Measurements from ENCODE around the gene KCTD11. TPM values are rescaled to one million over a fixed set of nuclear protein-coding genes. Genes with fewer than 3 reads are reported as not detected.
A peak's percentile ranks its signal among the peaks of the same experiment; 100 is the strongest.

The KCTD11 gene
- total and polyA plus RNA-seq, 2 of the 13 experiments (the other 11 are each of a cell fraction or from before 2014, with no cell fraction given), result 1.6 to 2.6 TPM

DNA sequence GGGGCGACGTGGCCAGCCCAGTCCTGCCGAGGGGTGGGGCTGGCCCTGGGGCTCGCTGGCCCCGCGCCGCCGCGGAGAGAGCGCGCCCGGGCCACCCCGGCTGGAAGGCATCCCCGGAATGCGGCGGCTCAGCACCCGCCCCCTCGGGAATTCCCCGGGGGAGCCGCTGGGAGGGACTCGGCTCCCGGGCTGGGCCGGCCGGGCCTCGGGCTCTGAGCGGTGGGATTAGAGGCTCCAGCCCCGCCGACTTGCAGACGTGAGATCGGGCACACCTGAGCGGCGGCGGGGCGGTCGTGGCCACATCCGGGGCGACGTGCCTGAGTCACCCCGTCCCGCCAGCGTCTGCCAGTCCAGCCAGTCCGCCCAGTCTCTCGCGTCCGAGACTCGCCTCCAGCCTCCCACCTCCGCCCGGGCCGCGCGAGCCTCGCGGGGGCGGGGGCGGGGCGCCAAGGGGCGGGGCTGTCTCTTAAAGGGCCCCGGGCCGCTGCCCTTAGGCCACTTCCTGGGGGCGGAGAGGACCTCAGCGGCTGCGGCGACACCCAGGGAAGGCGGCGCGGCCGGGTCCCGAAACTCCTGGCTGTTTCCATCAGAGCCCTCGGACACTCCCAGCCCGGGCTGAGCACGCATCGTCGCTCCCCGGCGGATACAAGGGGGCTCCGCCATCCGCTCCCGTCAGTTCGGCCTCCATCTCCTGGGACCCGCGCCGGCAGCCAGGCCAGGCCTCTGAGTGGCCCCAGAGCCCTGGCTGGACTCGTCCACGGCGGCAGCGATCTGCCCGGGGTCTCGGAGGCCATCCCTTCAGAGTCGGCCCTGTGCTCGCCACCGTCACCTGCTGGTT lies at the start of gene KCTD11 (continued):
- TF ChIP-seq DR1 (CRISPR knock-in tag; IDR thresholded peaks at IDR 0.05) (peak; percentile 54; the same call in 1 of the 2 replicates), ZSCAN31 (CRISPR knock-in tag; IDR thresholded peaks at IDR 0.05; ENCODE audit: low read depth) (no peak; the same call in none of the 2 replicates), FOXC1 (CRISPR knock-in tag; IDR thresholded peaks at IDR 0.05; ENCODE audit: borderline replicate concordance) (peak; percentile 80; the same call in 1 of the 2 replicates), ISX (CRISPR knock-in tag; conservative IDR thresholded peaks at IDR 0.05) (no peak; the same call in 1 of the 2 replicates), TOPORS (CRISPR knock-in tag; IDR thresholded peaks at IDR 0.05) (peak; percentile 82; the same call in 1 of the 2 replicates), SP4 (CRISPR knock-in tag; IDR thresholded peaks at IDR 0.05) (peak; percentile 86), ZNF746 (CRISPR knock-in tag; IDR thresholded peaks at IDR 0.05) (peak; percentile 32), ZNF747 (CRISPR knock-in tag; IDR thresholded peaks at IDR 0.05; ENCODE audit: borderline replicate concordance) (no peak; the same call in 1 of the 2 replicates), ZNF251 (CRISPR knock-in tag; IDR thresholded peaks at IDR 0.05) (no peak), ZNF225 (CRISPR knock-in tag; IDR thresholded peaks at IDR 0.05) (no peak), WIZ (CRISPR knock-in tag; IDR thresholded peaks at IDR 0.05) (no peak), ESRRA (CRISPR knock-in tag; IDR thresholded peaks at IDR 0.05; ENCODE audit: low read depth) (peak; percentile 59; the same call in 1 of the 2 replicates), SALL1 (CRISPR knock-in tag; IDR thresholded peaks at IDR 0.05) (peak; percentile 40), MYC (CRISPR knock-in tag; IDR thresholded peaks at IDR 0.05; ENCODE audit: borderline replicate concordance) (peak; percentile 54; the same call in 1 of the 2 replicates)
- TF ChIP-seq, protein P1, sequence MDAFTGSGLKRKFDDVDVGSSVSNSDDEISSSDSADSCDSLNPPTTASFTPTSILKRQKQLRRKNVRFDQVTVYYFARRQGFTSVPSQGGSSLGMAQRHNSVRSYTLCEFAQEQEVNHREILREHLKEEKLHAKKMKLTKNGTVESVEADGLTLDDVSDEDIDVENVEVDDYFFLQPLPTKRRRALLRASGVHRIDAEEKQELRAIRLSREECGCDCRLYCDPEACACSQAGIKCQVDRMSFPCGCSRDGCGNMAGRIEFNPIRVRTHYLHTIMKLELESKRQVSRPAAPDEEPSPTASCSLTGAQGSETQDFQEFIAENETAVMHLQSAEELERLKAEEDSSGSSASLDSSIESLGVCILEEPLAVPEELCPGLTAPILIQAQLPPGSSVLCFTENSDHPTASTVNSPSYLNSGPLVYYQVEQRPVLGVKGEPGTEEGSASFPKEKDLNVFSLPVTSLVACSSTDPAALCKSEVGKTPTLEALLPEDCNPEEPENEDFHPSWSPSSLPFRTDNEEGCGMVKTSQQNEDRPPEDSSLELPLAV (CRISPR knock-in tag; conservative IDR thresholded peaks at IDR 0.05; ENCODE audit: low read depth), result no peak
- TF ChIP-seq, protein P2, sequence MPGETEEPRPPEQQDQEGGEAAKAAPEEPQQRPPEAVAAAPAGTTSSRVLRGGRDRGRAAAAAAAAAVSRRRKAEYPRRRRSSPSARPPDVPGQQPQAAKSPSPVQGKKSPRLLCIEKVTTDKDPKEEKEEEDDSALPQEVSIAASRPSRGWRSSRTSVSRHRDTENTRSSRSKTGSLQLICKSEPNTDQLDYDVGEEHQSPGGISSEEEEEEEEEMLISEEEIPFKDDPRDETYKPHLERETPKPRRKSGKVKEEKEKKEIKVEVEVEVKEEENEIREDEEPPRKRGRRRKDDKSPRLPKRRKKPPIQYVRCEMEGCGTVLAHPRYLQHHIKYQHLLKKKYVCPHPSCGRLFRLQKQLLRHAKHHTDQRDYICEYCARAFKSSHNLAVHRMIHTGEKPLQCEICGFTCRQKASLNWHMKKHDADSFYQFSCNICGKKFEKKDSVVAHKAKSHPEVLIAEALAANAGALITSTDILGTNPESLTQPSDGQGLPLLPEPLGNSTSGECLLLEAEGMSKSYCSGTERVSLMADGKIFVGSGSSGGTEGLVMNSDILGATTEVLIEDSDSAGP (CRISPR knock-in tag; IDR thresholded peaks at IDR 0.05; ENCODE audit: borderline replicate concordance), result peak; percentile 100
- TF ChIP-seq, protein P3, sequence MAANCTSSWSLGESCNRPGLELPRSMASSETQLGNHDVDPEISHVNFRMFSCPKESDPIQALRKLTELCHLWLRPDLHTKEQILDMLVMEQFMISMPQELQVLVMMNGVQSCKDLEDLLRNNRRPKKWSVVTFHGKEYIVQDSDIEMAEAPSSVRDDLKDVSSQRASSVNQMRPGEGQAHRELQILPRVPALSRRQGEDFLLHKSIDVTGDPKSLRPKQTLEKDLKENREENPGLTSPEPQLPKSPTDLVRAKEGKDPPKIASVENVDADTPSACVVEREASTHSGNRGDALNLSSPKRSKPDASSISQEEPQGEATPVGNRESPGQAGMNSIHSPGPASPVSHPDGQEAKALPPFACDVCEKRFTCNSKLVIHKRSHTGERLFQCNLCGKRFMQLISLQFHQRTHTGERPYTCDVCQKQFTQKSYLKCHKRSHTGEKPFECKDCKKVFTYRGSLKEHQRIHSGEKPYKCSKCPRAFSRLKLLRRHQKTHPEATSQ (CRISPR knock-in tag; IDR thresholded peaks at IDR 0.05; ENCODE audit: borderline replicate concordance), result no peak
- TF ChIP-seq, protein P4, sequence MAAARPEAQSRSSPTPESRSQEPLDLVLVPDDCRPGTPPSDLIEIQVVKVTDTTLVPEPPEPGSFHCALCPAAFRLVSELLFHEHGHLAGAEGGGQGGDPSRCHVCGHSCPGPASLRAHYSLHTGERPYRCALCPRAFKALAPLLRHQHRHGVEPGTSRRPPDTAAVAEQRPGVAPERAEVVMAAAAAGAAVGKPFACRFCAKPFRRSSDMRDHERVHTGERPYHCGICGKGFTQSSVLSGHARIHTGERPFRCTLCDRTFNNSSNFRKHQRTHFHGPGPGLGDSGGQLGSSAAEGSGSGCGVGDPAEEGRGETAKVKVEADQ (CRISPR knock-in tag; IDR thresholded peaks at IDR 0.05; ENCODE audit: borderline replicate concordance), result peak; percentile 62; the same call in 1 of the 2 replicates
- TF ChIP-seq, protein P5, sequence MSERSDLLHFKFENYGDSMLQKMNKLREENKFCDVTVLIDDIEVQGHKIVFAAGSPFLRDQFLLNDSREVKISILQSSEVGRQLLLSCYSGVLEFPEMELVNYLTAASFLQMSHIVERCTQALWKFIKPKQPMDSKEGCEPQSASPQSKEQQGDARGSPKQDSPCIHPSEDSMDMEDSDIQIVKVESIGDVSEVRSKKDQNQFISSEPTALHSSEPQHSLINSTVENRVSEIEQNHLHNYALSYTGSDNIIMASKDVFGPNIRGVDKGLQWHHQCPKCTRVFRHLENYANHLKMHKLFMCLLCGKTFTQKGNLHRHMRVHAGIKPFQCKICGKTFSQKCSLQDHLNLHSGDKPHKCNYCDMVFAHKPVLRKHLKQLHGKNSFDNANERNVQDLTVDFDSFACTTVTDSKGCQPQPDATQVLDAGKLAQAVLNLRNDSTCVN (CRISPR knock-in tag; IDR thresholded peaks at IDR 0.05; ENCODE audit: borderline replicate concordance), result no peak
- TF ChIP-seq, protein P6, sequence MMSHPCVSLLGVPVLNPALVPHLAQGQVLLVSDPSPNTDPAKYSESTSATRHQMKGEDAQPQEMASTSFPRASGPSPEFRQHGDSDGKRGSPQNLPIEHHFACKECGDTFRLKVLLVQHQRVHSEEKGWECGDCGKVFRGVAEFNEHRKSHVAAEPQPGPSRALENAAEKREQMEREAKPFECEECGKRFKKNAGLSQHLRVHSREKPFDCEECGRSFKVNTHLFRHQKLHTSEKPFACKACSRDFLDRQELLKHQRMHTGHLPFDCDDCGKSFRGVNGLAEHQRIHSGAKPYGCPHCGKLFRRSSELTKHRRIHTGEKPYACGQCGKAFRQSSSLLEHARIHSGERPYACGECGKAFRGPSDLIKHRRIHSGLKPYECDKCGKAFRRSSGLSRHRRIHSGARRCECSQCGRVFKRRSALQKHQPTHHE (CRISPR knock-in tag; IDR thresholded peaks at IDR 0.05; ENCODE audit: borderline replicate concordance), result peak; percentile 77
